ENCODE results near the gene FARP2. TPM values are rescaled to one million over a fixed set of nuclear protein-coding genes. Genes with fewer than 3 reads are reported as not detected.

The FARP2 gene
- total RNA-seq, 2 experiments from 2014 or later = 17.2 to 18.3 TPM

DNA sequence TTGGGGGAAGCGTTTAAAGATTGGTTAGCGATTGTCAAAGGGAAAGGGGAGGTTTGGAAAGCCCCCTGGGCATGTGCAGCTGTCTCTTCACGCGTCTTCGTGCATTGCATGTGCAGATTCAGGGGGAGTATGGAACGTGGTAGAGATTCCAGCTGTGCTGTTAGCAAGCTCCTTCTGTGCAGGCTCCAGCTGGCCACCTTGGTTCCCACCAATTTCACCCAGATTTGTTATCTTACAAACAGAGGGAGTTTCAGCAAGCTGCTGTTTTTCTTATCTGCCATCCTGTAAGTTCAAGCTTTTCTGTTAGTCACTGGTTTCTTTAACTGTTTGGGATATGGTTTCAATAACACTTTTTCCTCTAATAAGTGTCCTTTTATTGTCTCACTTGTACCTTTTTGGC, 30.4 kb downstream of the FARP2 start:
- H3K27ac ChIP-seq (ENCODE audit: low read depth in 1 of 2, low read length in 2 of 2) = no peak overlapping the region
- H3K9me3 ChIP-seq (ENCODE audit: control insufficient read depth in 1 of 2, insufficient read depth in 1 of 2, low read length in 2 of 2) = peaks cover 0 to 6% of the 10 kb centered on the region in 2 experiments
- ChIA-PET CTCF (interaction anchor here (1.4 kb wide), 1 partner anchor 17 kb away, joined by 3 read pairs; no protein-coding TSS in a partner anchor), POLR2A (no interaction called here)
- intact Hi-C loops (cut with DNase I, micrococcal nuclease) = no loop called here
- no peak overlapping the region for H3K4me3 ChIP-seq (ENCODE audit: low read length)
- no peaks in the 10 kb centered on the region for H3K4me1 ChIP-seq (ENCODE audit: insufficient read depth, low read length)
- no peak overlapping the region for H3K4me3 Mint-ChIP-seq
- H3K27me3 Mint-ChIP-seq = no peaks in the 10 kb centered on the region
- H3K36me3 Mint-ChIP-seq (ENCODE audit: low read depth) = peaks cover 16% of the 10 kb centered on the region
- peaks cover 2% of the 10 kb centered on the region for H3K9me3 Mint-ChIP-seq
- no peaks in the 10 kb centered on the region for H3K4me1 Mint-ChIP-seq (ENCODE audit: low read depth)
- no peaks in the 10 kb centered on the region for H3K27me3 ChIP-seq (ENCODE audit: control insufficient read depth in 1 of 2, insufficient read depth in 2 of 2, low read length in 2 of 2)
- no peak for DNase-seq
- TF ChIP-seq, protein P1, sequence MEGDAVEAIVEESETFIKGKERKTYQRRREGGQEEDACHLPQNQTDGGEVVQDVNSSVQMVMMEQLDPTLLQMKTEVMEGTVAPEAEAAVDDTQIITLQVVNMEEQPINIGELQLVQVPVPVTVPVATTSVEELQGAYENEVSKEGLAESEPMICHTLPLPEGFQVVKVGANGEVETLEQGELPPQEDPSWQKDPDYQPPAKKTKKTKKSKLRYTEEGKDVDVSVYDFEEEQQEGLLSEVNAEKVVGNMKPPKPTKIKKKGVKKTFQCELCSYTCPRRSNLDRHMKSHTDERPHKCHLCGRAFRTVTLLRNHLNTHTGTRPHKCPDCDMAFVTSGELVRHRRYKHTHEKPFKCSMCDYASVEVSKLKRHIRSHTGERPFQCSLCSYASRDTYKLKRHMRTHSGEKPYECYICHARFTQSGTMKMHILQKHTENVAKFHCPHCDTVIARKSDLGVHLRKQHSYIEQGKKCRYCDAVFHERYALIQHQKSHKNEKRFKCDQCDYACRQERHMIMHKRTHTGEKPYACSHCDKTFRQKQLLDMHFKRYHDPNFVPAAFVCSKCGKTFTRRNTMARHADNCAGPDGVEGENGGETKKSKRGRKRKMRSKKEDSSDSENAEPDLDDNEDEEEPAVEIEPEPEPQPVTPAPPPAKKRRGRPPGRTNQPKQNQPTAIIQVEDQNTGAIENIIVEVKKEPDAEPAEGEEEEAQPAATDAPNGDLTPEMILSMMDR (IDR thresholded peaks at IDR 0.05) = no peak
- ATAC-seq (ENCODE audit: poor library complexity) = no peak
- H3K36me3 ChIP-seq (ENCODE audit: insufficient read depth, low read length) = no peaks in the 10 kb centered on the region
- H3K27ac Mint-ChIP-seq = no peak overlapping the region

DNA sequence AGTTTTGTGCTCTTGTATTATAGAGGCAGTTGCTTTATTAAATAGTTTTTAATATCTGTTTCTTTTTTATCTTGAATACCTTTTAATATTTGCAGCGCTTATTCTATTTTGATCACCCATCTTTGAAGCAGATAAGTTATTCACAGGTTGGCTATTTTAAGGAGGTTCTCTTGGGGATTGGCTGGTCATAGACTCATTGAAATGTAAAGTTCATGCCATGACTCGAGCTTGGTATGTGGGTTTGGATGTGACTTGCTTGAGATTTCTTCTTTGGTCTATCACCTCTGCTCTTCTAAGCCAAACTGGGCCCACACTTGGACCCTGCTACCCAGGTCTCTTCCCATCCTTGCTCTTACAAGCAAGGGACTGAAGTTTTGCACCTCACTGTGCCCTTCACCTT, 33.6 kb downstream of the FARP2 start:
- ATAC-seq (ENCODE audit: poor library complexity) (no peak), DNase-seq (no peak)
- CTCF ChIA-PET = no interaction called here
- Mint-ChIP-seq H3K36me3 (ENCODE audit: low read depth) (peaks cover 10% of the 10 kb centered on the region), H3K9me3 (peaks cover 2% of the 10 kb centered on the region), H3K4me3 (no peak overlapping the region), H3K27ac (no peak overlapping the region), H3K27me3 (no peaks in the 10 kb centered on the region), H3K4me1 (ENCODE audit: low read depth) (no peaks in the 10 kb centered on the region)
- TF ChIP-seq, protein P1 (IDR thresholded peaks at IDR 0.05) = no peak
- Histone ChIP-seq H3K9me3 (ENCODE audit: control insufficient read depth in 1 of 2, insufficient read depth in 1 of 2, low read length in 2 of 2) (peaks cover 0 to 6% of the 10 kb centered on the region in 2 experiments), H3K4me1 (ENCODE audit: insufficient read depth, low read length) (no peaks in the 10 kb centered on the region), H3K36me3 (ENCODE audit: insufficient read depth, low read length) (no peaks in the 10 kb centered on the region), H3K4me3 (ENCODE audit: low read length) (no peak overlapping the region), H3K27me3 (ENCODE audit: control insufficient read depth in 1 of 2, insufficient read depth in 2 of 2, low read length in 2 of 2) (no peaks in the 10 kb centered on the region), H3K27ac (ENCODE audit: low read depth in 1 of 2, low read length in 2 of 2) (no peak overlapping the region)
- intact Hi-C loops (cut with DNase I, micrococcal nuclease) = no loop called here
- POLR2A ChIA-PET = no interaction called here

DNA sequence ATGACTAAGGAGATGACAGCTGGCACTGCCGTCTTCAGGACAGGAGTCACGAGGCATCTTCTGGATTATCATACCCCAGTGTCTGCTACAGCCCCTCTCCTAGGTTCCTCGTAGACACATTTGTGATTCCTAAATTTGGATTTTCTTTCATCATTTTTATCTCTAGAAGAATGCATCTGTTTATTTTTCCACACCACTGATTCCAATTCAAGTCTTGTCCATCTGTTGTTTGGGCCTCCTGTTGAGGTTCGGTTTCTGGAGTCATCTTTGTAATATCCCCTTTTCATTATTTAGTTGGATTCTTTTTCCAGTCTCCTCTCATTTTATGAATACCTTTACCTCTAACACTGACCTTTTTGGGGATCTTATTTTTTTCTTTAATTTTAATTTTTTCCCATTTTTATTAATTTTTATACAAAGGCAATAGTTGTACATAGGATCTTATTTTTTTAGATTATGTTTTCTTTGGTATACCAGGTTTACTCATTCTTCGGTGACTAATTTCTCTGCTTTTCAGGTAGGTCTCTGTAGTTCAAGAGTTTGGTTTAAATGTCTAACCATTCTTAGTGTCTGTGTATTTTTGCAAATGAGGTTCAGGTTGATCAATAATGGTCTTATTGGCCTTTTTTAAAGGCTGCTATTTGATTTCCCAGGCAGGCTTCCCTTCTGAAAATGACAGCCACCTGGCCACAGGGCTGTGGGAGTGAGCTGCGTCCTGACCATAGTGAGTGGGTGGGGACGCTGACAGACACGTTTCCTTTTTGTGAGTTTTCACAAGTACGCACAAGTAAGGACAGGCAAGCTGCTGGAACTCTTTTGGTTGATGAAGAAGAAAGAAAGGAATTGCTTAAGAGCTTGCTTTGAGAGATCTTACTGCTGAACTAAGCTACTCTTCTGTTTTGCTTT, 34.5 kb downstream of the FARP2 start:
- Histone ChIP-seq H3K9me3 (ENCODE audit: control insufficient read depth in 1 of 2, insufficient read depth in 1 of 2, low read length in 2 of 2) (peaks cover 0 to 6% of the 10 kb centered on the region in 2 experiments), H3K4me3 (ENCODE audit: low read length) (no peak overlapping the region), H3K27ac (ENCODE audit: low read depth in 1 of 2, low read length in 2 of 2) (no peak overlapping the region), H3K4me1 (ENCODE audit: insufficient read depth, low read length) (no peaks in the 10 kb centered on the region), H3K36me3 (ENCODE audit: insufficient read depth, low read length) (no peaks in the 10 kb centered on the region), H3K27me3 (ENCODE audit: control insufficient read depth in 1 of 2, insufficient read depth in 2 of 2, low read length in 2 of 2) (no peaks in the 10 kb centered on the region)
- intact Hi-C loops (cut with DNase I, micrococcal nuclease) = no loop called here
- no peak for ATAC-seq (ENCODE audit: poor library complexity)
- Mint-ChIP-seq H3K4me1 (ENCODE audit: low read depth) (no peaks in the 10 kb centered on the region), H3K36me3 (ENCODE audit: low read depth) (peaks cover 13% of the 10 kb centered on the region), H3K4me3 (no peak overlapping the region), H3K9me3 (peaks cover 2% of the 10 kb centered on the region), H3K27me3 (no peaks in the 10 kb centered on the region), H3K27ac (no peak overlapping the region)
- DNase-seq = no peak
- ChIA-PET POLR2A (no interaction called here), CTCF (interaction anchor here (1.0 kb wide), 1 partner anchor 539 kb away, joined by 3 read pairs; no protein-coding TSS in a partner anchor)
- TF ChIP-seq, protein P1 (IDR thresholded peaks at IDR 0.05) = no peak
